GM13977 (cell line): Measurements from ENCODE around the gene RAB38.

Source experiments
- DNase-seq: peaks from one replicate; pipeline ENCODE4 v3.0.0; 2012; ENCODE audit warnings: low spot score
- in situ Hi-C: fragments of 300-500 bp; cut with MboI; formaldehyde crosslinking; loops from one replicate; pipeline ENCODE4 v1.12.0; 2022; ENCODE audit warnings: low sequenced_read_pairs, low pct_unique_long_range_greater_than_20kb, mixed read lengths, inconsistent platforms; ENCODE audit not compliant: unreplicated experiment
- TF ChIP-seq, protein P1 (sequence below): IDR thresholded peaks from 2 replicates; pipeline ENCODE4 v1.5.1; 2012; ENCODE audit warnings: mild to moderate bottlenecking, control low read depth; ENCODE audit not compliant: insufficient read depth; ENCODE audit errors: extremely low read depth, missing control alignments

RAB38 gene

DNA sequence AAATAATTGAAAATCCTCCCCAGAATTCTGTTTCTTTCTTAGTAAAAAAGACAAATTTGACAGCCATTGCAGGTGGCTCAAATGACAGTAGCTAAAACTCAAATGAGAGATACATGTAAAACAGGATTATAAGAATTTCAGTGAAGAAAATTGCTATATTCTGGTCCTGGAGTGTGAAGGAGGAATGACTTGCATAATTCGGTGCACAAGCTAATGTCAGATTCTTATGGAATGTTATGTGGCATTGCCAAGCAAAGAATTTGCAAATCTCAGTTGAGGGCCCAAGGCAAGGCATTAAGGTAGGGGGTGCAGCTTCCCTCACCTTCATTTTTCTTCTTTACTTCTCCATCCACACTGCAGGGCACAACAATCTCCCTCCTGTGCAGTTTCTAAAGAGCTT lies 35.4 kb downstream of the RAB38 start:
- in situ Hi-C loops = no loop called here
- DNase-seq = no peak
- TF ChIP-seq, protein P1, sequence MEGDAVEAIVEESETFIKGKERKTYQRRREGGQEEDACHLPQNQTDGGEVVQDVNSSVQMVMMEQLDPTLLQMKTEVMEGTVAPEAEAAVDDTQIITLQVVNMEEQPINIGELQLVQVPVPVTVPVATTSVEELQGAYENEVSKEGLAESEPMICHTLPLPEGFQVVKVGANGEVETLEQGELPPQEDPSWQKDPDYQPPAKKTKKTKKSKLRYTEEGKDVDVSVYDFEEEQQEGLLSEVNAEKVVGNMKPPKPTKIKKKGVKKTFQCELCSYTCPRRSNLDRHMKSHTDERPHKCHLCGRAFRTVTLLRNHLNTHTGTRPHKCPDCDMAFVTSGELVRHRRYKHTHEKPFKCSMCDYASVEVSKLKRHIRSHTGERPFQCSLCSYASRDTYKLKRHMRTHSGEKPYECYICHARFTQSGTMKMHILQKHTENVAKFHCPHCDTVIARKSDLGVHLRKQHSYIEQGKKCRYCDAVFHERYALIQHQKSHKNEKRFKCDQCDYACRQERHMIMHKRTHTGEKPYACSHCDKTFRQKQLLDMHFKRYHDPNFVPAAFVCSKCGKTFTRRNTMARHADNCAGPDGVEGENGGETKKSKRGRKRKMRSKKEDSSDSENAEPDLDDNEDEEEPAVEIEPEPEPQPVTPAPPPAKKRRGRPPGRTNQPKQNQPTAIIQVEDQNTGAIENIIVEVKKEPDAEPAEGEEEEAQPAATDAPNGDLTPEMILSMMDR = no peak

- DNase-seq = no peak
- in situ Hi-C loops = no loop called here
- TF ChIP-seq, protein P1 = no peak
Observed at GRCh38 chr11:88131764-88132470, 43.3 kb downstream of the RAB38 start.

- in situ Hi-C loops = loop anchor here (25.0 kb wide), 1 partner anchor 414 kb away; no protein-coding TSS in a partner anchor
- DNase-seq = no peak
- TF ChIP-seq, protein P1 = no peak
Observed at GRCh38 chr11:88122956-88123355, 52.3 kb downstream of the RAB38 start.

DNA sequence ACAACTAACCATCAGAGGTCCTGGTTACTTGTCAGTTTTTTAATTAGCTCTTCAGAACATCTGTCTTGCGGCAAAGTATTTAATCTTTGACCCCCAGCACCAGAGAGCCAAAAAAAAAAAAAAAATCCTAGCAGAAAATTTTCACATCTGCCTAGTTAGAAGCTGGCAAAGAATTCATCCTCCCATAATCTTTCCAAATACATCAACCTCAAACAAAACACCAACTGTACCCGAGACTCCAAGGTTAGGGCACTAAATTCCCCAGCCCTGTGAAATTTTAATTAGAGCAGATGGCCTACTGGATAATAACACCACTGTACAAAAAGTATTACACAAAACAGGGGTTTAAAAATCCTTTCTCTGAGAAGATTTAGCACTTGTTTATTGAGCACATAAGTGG lies 55.7 kb downstream of the RAB38 start:
- in situ Hi-C loops = loop anchor here (25.0 kb wide), 1 partner anchor 418 kb away; no protein-coding TSS in a partner anchor
- DNase-seq = no peak

GRCh38 chr11:88117281-88117858 lies 57.9 kb downstream of the RAB38 start:
- in situ Hi-C loops = loop anchor here (25.0 kb wide), 1 partner anchor 420 kb away; no protein-coding TSS in a partner anchor
- TF ChIP-seq, protein P1 = no peak
- peak; percentile 28 for DNase-seq

More for the DNA sequence above, 55.7 kb downstream of the RAB38 start:
- TF ChIP-seq, protein P1 = no peak

- no peak for DNase-seq
- in situ Hi-C loops = loop anchor here (25.0 kb wide), 1 partner anchor 421 kb away; no protein-coding TSS in a partner anchor
- TF ChIP-seq, protein P1 = no peak
Observed at GRCh38 chr11:88115828-88116755, 59.2 kb downstream of the RAB38 start.
